ENCODE results near the gene S100A4. TPM values are rescaled to one million over a fixed set of nuclear protein-coding genes. Genes with fewer than 3 reads are reported as not detected.

The S100A4 gene
- total RNA-seq, 1 experiment from 2014 or later, result 384 TPM

GRCh38 chr1:153537376-153537730 is 8.3 kb downstream of the S100A4 start:
- ChIA-PET CTCF (interaction anchor here (1.1 to 1.2 kb wide), 2 partner anchors 31 to 33 kb away, joined by 4 to 6 read pairs; no protein-coding TSS in a partner anchor), POLR2A (interaction anchor here (2.1 to 7.4 kb wide), 2 partner anchors 14 to 29 kb away, joined by 10 to 78 read pairs; partner anchors contain the start of gene S100A3), RAD21 (ENCODE audit: low non-redundant PET in 1 of 2, low total read pairs in 2 of 2, uncharacterized antibody in 2 of 2, unreplicated experiment in 2 of 2) (no interaction called here)
- no peaks in the 10 kb centered on the region for H3K9me2 ChIP-seq (ENCODE audit: insufficient read depth)
- peaks cover 18% of the 10 kb centered on the region for H3K79me2 ChIP-seq (ENCODE audit: insufficient read depth, low read length)
- peak overlapping the region; percentile 88; the same call in 1 of the 2 replicates for H3K9ac ChIP-seq (ENCODE audit: low read length)
- peaks cover 76 to 92% of the 10 kb centered on the region in 2 experiments for H3K4me1 ChIP-seq (ENCODE audit: control insufficient read depth in 1 of 2, insufficient read depth in 2 of 2, low read length in 2 of 2)
- no TSS peak for BruUV-seq (replicated peaks)
- H3K27me3 ChIP-seq (ENCODE audit: insufficient read depth, low read length), result no peaks in the 10 kb centered on the region
- peak overlapping the region; percentile 99 for H3K4me2 ChIP-seq (ENCODE audit: low read length)
- H4K20me1 ChIP-seq (ENCODE audit: insufficient read depth), result no peaks in the 10 kb centered on the region
- peak overlapping the region; percentile 94 for H3K27ac ChIP-seq (ENCODE audit: low read depth, low read length)
- intact Hi-C loops (cut with micrococcal nuclease), result no loop called here
- no peak for TF ChIP-seq CBX3 (IDR thresholded peaks at IDR 0.05; ENCODE audit: low read depth)
- TF ChIP-seq ATF3 (IDR thresholded peaks at IDR 0.05), result no peak
- no peak for TF ChIP-seq CTCF (IDR thresholded peaks at IDR 0.05 in 2 of 3, conservative IDR thresholded peaks at IDR 0.05 in 1 of 3; ENCODE audit: borderline replicate concordance in 1 of 3, insufficient read depth in 1 of 3, low read depth in 2 of 3, low read length in 2 of 3)
- no peak for TF ChIP-seq EZH2 (IDR thresholded peaks at IDR 0.05)
- TF ChIP-seq POLR2AphosphoS5 (IDR thresholded peaks at IDR 0.05; ENCODE audit: low read depth, low read length), result no peak
- no peak for TF ChIP-seq EZH2phosphoT487 (IDR thresholded peaks at IDR 0.05; ENCODE audit: borderline replicate concordance)
- TF ChIP-seq ZNF274 (IDR thresholded peaks at IDR 0.05; ENCODE audit: low read depth, low read length), result no peak
- no peak for TF ChIP-seq ZBTB33 (IDR thresholded peaks at IDR 0.05; ENCODE audit: extremely low read depth, insufficient replicate concordance, low read length)
- no peak for TF ChIP-seq CEBPB (IDR thresholded peaks at IDR 0.05; ENCODE audit: low read depth)
- no peak for TF ChIP-seq SIN3A (IDR thresholded peaks at IDR 0.05; ENCODE audit: low read depth)
- no peak for TF ChIP-seq RAD21 (IDR thresholded peaks at IDR 0.05; ENCODE audit: low read depth)
- TF ChIP-seq YY1 (IDR thresholded peaks at IDR 0.05; ENCODE audit: extremely low read depth, insufficient replicate concordance, low read depth, low read length), result no peak
- H3K36me3 ChIP-seq (ENCODE audit: control insufficient read depth in 1 of 2, insufficient read depth in 2 of 2, low read length in 2 of 2), result peaks cover 0 to 5% of the 10 kb centered on the region in 2 experiments; a peak in 1 of 4 replicates
- no peak overlapping the region for H2AFZ ChIP-seq (ENCODE audit: low read depth, low read length, poor library complexity, severe bottlenecking)
- no peak overlapping the region for H3K4me3 ChIP-seq (replicated peaks in 1 of 2; ENCODE audit: low read depth in 1 of 2, low read length in 2 of 2)
- DNase-seq (ENCODE audit: low read depth, low spot score), result no peak
- no peak for ATAC-seq
- no peaks in the 10 kb centered on the region for H3K9me3 ChIP-seq (ENCODE audit: control insufficient read depth in 1 of 2, insufficient read depth in 1 of 2, low read depth in 1 of 2, low read length in 2 of 2)
